ENCODE data around the gene CDH5.

CDH5 gene

DNA sequence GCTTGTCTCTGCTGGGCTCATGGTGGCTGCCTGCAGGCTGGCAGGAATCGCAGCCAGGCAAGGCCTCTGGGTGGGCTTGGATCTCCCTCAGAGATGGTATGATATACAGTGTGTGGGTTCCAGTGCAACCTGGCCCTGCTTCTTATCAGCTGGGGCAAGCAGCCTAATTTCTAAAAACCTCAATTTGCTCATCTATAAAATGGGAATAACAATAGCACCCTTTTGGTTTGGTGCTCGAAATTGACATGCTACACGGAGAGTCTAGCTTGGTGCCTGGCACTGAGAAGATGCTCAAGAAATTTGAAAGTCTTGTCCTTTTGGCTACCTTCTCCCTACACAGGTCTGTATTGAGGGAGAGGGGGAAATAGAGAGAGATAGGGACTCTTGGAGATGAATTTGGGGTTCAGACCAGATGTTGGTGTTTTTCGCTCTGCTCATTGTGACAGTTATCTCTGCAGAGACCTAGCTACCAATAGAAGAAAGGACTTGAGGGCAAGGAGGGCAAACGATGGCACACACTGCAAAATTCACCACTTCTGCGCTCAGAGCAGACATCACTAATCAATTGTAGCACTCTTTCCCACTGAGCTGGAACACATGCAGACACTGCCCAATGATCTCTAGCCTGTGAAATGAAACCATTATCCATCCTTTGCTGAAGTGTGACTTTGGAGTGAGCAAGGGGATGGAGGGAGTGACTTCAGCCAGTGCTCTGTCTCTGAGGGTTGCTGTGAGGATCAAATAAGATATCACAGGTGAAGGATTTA lies 76.2 kb downstream of the CDH5 start:
- no peak overlapping the region for H2BK5ac ChIP-seq (ENCODE audit: low read length)
- no CpG with 5 or more reads among the region's 6 CpGs for WGBS, 2 donors (ENCODE audit: extremely low coverage in 2 of 2, insufficient read length in 2 of 2, insufficient replicate concordance in 1 of 2)

DNA sequence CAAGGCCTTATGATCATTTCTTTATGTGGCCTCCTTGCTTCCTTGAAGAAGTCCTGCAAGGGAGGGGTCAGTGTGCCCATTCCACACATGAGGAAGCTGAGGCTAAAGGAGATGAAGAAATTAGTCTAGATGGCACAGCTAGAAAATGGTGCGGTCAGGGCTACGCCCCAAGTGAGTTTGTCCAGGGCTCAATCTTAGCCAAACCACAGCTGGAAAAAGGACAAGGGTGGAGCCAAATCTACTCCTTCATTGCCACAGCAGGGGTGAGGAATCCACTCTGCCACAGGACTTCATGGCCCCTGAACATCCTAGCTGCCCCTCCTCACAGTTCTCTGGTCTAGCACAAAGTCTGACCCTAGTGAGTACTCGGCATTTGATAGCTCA lies 76.8 kb downstream of the CDH5 start:
- no peak for DNase-seq (ENCODE audit: low spot score)
- Histone ChIP-seq H3K9ac (ENCODE audit: low read depth, low read length, poor library complexity) (no peak overlapping the region), H3K4me2 (ENCODE audit: insufficient read depth, low read length, poor library complexity, severe bottlenecking) (no peak overlapping the region), H2BK15ac (ENCODE audit: low read length) (no peak overlapping the region), H2BK12ac (ENCODE audit: low read length) (no peak overlapping the region), H2BK5ac (ENCODE audit: low read length) (no peak overlapping the region), H2AFZ (ENCODE audit: low read length) (no peak overlapping the region), H3K18ac (ENCODE audit: low read length) (no peak overlapping the region), H3K4me1 (ENCODE audit: control insufficient read depth in 2 of 2, insufficient read depth in 1 of 2, low read depth in 1 of 2, low read length in 2 of 2) (peaks cover 0 to 7% of the 10 kb centered on the region in 2 donors), H3K14ac (ENCODE audit: low read length) (no peak overlapping the region), H3K27ac (replicated peaks; ENCODE audit: low read length) (no peak overlapping the region), H3K4me3 (ENCODE audit: low read length in 2 of 2) (no peak overlapping the region), H3K79me1 (ENCODE audit: low read depth, low read length) (no peaks in the 10 kb centered on the region), H3K23ac (ENCODE audit: low read depth, low read length, poor library complexity) (no peak overlapping the region), H3K36me3 (replicated peaks in 1 of 2; ENCODE audit: control insufficient read depth in 2 of 2, insufficient read depth in 2 of 2, low read length in 2 of 2) (no peaks in the 10 kb centered on the region), H4K8ac (ENCODE audit: low read depth, low read length) (no peak overlapping the region), H4K91ac (ENCODE audit: low read depth, low read length, poor library complexity) (no peak overlapping the region), H3K27me3 (ENCODE audit: control insufficient read depth in 3 of 3, insufficient read depth in 3 of 3, low read depth in 1 of 3, low read length in 3 of 3) (no peaks in the 10 kb centered on the region), H3K4ac (ENCODE audit: low read length) (no peak overlapping the region), H3K9me3 (replicated peaks in 1 of 2; ENCODE audit: control insufficient read depth in 2 of 2, insufficient read depth in 1 of 2, low read depth in 1 of 2, low read length in 2 of 2) (no peaks in the 10 kb centered on the region), H2BK120ac (ENCODE audit: low read depth, low read length) (no peak overlapping the region), H2AK5ac (ENCODE audit: low read depth, low read length) (no peak overlapping the region)
- no CpG with 5 or more reads among the region's 3 CpGs for WGBS, 2 donors (ENCODE audit: extremely low coverage in 2 of 2, insufficient read length in 2 of 2, insufficient replicate concordance in 1 of 2)

More for the DNA sequence above, 76.2 kb downstream of the CDH5 start:
- Histone ChIP-seq H2AFZ (ENCODE audit: low read length) (no peak overlapping the region), H3K9ac (ENCODE audit: low read depth, low read length, poor library complexity) (no peak overlapping the region), H3K4me3 (ENCODE audit: low read length in 2 of 2) (no peak overlapping the region), H4K91ac (ENCODE audit: low read depth, low read length, poor library complexity) (no peak overlapping the region), H2BK120ac (ENCODE audit: low read depth, low read length) (no peak overlapping the region), H2AK5ac (ENCODE audit: low read depth, low read length) (peak overlapping the region; percentile 22), H3K18ac (ENCODE audit: low read length) (no peak overlapping the region), H2BK15ac (ENCODE audit: low read length) (peak overlapping the region; percentile 45), H3K14ac (ENCODE audit: low read length) (no peak overlapping the region), H3K23ac (ENCODE audit: low read depth, low read length, poor library complexity) (no peak overlapping the region), H2BK12ac (ENCODE audit: low read length) (no peak overlapping the region), H3K4me1 (ENCODE audit: control insufficient read depth in 2 of 2, insufficient read depth in 1 of 2, low read depth in 1 of 2, low read length in 2 of 2) (peaks cover 0 to 7% of the 10 kb centered on the region in 2 donors), H3K36me3 (replicated peaks in 1 of 2; ENCODE audit: control insufficient read depth in 2 of 2, insufficient read depth in 2 of 2, low read length in 2 of 2) (no peaks in the 10 kb centered on the region), H3K9me3 (replicated peaks in 1 of 2; ENCODE audit: control insufficient read depth in 2 of 2, insufficient read depth in 1 of 2, low read depth in 1 of 2, low read length in 2 of 2) (no peaks in the 10 kb centered on the region), H4K8ac (ENCODE audit: low read depth, low read length) (no peak overlapping the region), H3K79me1 (ENCODE audit: low read depth, low read length) (no peaks in the 10 kb centered on the region), H3K4me2 (ENCODE audit: insufficient read depth, low read length, poor library complexity, severe bottlenecking) (no peak overlapping the region), H3K4ac (ENCODE audit: low read length) (no peak overlapping the region), H3K27ac (replicated peaks; ENCODE audit: low read length) (no peak overlapping the region), H3K27me3 (ENCODE audit: control insufficient read depth in 3 of 3, insufficient read depth in 3 of 3, low read depth in 1 of 3, low read length in 3 of 3) (no peaks in the 10 kb centered on the region)
- no peak for DNase-seq (ENCODE audit: low spot score)

DNA sequence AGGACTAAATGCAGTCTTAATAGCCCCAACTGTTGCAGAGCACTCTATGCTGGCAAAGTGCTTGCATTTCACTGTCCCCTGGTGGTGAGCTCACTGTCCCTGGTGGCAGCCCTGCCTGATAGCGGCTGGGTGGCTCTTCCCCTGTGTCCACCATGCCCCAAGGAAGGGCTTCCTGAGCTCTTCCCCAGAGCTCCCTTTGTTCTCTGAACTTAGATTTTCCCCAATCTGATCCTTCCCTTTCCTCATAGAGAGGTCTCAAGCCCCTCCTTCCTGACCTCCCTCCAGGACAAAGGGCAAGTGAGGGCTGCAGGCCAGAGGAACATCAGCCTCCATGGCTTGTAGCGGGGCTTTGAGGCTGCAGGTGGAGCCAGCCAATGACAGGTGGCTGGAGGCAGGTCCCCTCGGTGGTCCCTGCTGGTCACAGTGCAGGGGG lies 77.6 kb downstream of the CDH5 start:
- H3K27me3 ChIP-seq (ENCODE audit: control insufficient read depth in 3 of 3, insufficient read depth in 3 of 3, low read depth in 1 of 3, low read length in 3 of 3) = no peaks in the 10 kb centered on the region
- peak overlapping the region; percentile 74 for H2AFZ ChIP-seq (ENCODE audit: low read length)
- peak overlapping the region; percentile 11 for H3K27ac ChIP-seq (replicated peaks; ENCODE audit: low read length)
- H3K4me1 ChIP-seq (ENCODE audit: control insufficient read depth in 2 of 2, insufficient read depth in 1 of 2, low read depth in 1 of 2, low read length in 2 of 2) = peaks cover 0 to 7% of the 10 kb centered on the region in 2 donors
- H4K91ac ChIP-seq (ENCODE audit: low read depth, low read length, poor library complexity) = no peak overlapping the region
- no peak overlapping the region for H2BK5ac ChIP-seq (ENCODE audit: low read length)
- H2BK120ac ChIP-seq (ENCODE audit: low read depth, low read length) = no peak overlapping the region
- no CpG with 5 or more reads among the region's 3 CpGs for WGBS, 2 donors (ENCODE audit: extremely low coverage in 2 of 2, insufficient read length in 2 of 2, insufficient replicate concordance in 1 of 2)
- H3K79me1 ChIP-seq (ENCODE audit: low read depth, low read length) = no peaks in the 10 kb centered on the region
- no peak overlapping the region for H3K23ac ChIP-seq (ENCODE audit: low read depth, low read length, poor library complexity)
- H3K14ac ChIP-seq (ENCODE audit: low read length) = no peak overlapping the region
- H4K8ac ChIP-seq (ENCODE audit: low read depth, low read length) = no peak overlapping the region
- no peak overlapping the region for H3K4me2 ChIP-seq (ENCODE audit: insufficient read depth, low read length, poor library complexity, severe bottlenecking)
- H3K9ac ChIP-seq (ENCODE audit: low read depth, low read length, poor library complexity) = no peak overlapping the region
- H3K36me3 ChIP-seq (replicated peaks in 1 of 2; ENCODE audit: control insufficient read depth in 2 of 2, insufficient read depth in 2 of 2, low read length in 2 of 2) = no peaks in the 10 kb centered on the region
- no peak for DNase-seq (ENCODE audit: low spot score)
- H2BK12ac ChIP-seq (ENCODE audit: low read length) = no peak overlapping the region
- H3K4me3 ChIP-seq (ENCODE audit: low read length in 2 of 2) = no peak overlapping the region
- H3K9me3 ChIP-seq (replicated peaks in 1 of 2; ENCODE audit: control insufficient read depth in 2 of 2, insufficient read depth in 1 of 2, low read depth in 1 of 2, low read length in 2 of 2) = no peaks in the 10 kb centered on the region
- peak overlapping the region; percentile 20 for H3K18ac ChIP-seq (ENCODE audit: low read length)
- no peak overlapping the region for H3K4ac ChIP-seq (ENCODE audit: low read length)
- H2BK15ac ChIP-seq (ENCODE audit: low read length) = no peak overlapping the region
- no peak overlapping the region for H2AK5ac ChIP-seq (ENCODE audit: low read depth, low read length)

DNA sequence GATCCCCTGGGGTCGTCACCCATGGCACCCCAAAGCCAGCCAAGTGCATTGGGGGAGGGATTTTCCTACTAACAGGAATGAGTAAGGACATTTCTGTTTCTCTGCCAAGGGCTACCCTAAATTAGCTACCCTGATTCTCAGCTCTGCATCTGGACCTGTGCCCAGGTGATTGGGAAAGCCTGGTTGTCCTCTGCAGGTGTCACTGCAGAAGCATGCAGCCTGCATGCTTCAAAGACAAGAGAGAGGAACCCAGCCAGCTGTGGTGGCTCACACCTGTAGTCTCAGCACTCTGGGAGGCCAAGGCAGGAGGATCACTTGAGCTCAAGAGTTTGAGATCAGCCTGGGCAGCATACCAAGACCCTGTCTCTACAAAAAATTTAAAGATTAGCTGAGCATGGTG lies 80.2 kb downstream of the CDH5 start:
- H3K27me3 ChIP-seq (ENCODE audit: control insufficient read depth in 3 of 3, insufficient read depth in 3 of 3, low read depth in 1 of 3, low read length in 3 of 3) = no peaks in the 10 kb centered on the region
- H3K79me1 ChIP-seq (ENCODE audit: low read depth, low read length) = no peaks in the 10 kb centered on the region
- H2BK5ac ChIP-seq (ENCODE audit: low read length) = no peak overlapping the region
- H3K4me2 ChIP-seq (ENCODE audit: insufficient read depth, low read length, poor library complexity, severe bottlenecking) = no peak overlapping the region
- no peak overlapping the region for H3K4me3 ChIP-seq (ENCODE audit: low read length in 2 of 2)
- H2BK15ac ChIP-seq (ENCODE audit: low read length) = no peak overlapping the region
- H3K4ac ChIP-seq (ENCODE audit: low read length) = no peak overlapping the region
- no peak overlapping the region for H3K9ac ChIP-seq (ENCODE audit: low read depth, low read length, poor library complexity)
- no peaks in the 10 kb centered on the region for H3K36me3 ChIP-seq (replicated peaks in 1 of 2; ENCODE audit: control insufficient read depth in 2 of 2, insufficient read depth in 2 of 2, low read length in 2 of 2)
- DNase-seq (ENCODE audit: low spot score) = no peak
- no peak overlapping the region for H3K23ac ChIP-seq (ENCODE audit: low read depth, low read length, poor library complexity)
- no peak overlapping the region for H3K18ac ChIP-seq (ENCODE audit: low read length)
- H3K4me1 ChIP-seq (ENCODE audit: control insufficient read depth in 2 of 2, insufficient read depth in 1 of 2, low read depth in 1 of 2, low read length in 2 of 2) = peaks cover 0 to 7% of the 10 kb centered on the region in 2 donors
- no peak overlapping the region for H3K27ac ChIP-seq (replicated peaks; ENCODE audit: low read length)
- H3K9me3 ChIP-seq (replicated peaks in 1 of 2; ENCODE audit: control insufficient read depth in 2 of 2, insufficient read depth in 1 of 2, low read depth in 1 of 2, low read length in 2 of 2) = no peaks in the 10 kb centered on the region
- H2BK12ac ChIP-seq (ENCODE audit: low read length) = no peak overlapping the region
- H4K8ac ChIP-seq (ENCODE audit: low read depth, low read length) = no peak overlapping the region
- H2BK120ac ChIP-seq (ENCODE audit: low read depth, low read length) = no peak overlapping the region
- H2AFZ ChIP-seq (ENCODE audit: low read length) = no peak overlapping the region
- H3K14ac ChIP-seq (ENCODE audit: low read length) = no peak overlapping the region
- no CpG with 5 or more reads among the region's 1 CpG for WGBS, 2 donors (ENCODE audit: extremely low coverage in 2 of 2, insufficient read length in 2 of 2, insufficient replicate concordance in 1 of 2)
- no peak overlapping the region for H4K91ac ChIP-seq (ENCODE audit: low read depth, low read length, poor library complexity)
- no peak overlapping the region for H2AK5ac ChIP-seq (ENCODE audit: low read depth, low read length)

All from neuronal stem cell (in vitro differentiated cells).